ENCODE results near the gene EEF1AKMT1.

- no peak for TF ChIP-seq CTCF (IDR thresholded peaks at IDR 0.05)
- TF ChIP-seq POLR2AphosphoS5 (IDR thresholded peaks at IDR 0.05): peak in 1 of 2 donors; percentile 8
- TF ChIP-seq POLR2A (IDR thresholded peaks at IDR 0.05; ENCODE audit: low read depth): no peak
Observed at GRCh38 chr13:20713751-20714150, 60.0 kb downstream of the EEF1AKMT1 start.
